Thyroid gland (tissue), 4 donors: ENCODE data around the gene CKAP5.

ENCODE experiments used
- CTCF ChIP-seq, 6 experiments: fragments of 200-600 bp in 3 of 6; fragments of 450-650 bp in 3 of 6; sonication (generic) in 3 of 6; IDR thresholded peaks; one replicate each; pipeline ENCODE4 v1.5.1; 2016 to 2019; ENCODE audit warnings: antibody characterized with exemption in 6 of 6, mild to moderate bottlenecking in 2 of 6, inconsistent platforms in 1 of 6, moderate library complexity in 1 of 6
- POLR2A ChIP-seq, 2 donors: fragments of 450-650 bp; IDR thresholded peaks; one replicate each; pipeline ENCODE4 v1.6.1; 2017; ENCODE audit warnings: antibody characterized with exemption in 2 of 2, mild to moderate bottlenecking in 2 of 2, moderate library complexity in 1 of 2

- TF ChIP-seq CTCF (IDR thresholded peaks at IDR 0.05): no peak
- TF ChIP-seq POLR2A (IDR thresholded peaks at IDR 0.05): no peak
These were observed 122.0 kb downstream of the CKAP5 start for GRCh38 chr11:46724088-46724487.
